Measurements from ENCODE around the gene NR2F6. TPM values are rescaled to one million over a fixed set of nuclear protein-coding genes. Genes with fewer than 3 reads are reported as not detected.

NR2F6 gene
- total RNA-seq, 1 donor from 2014 or later = 72.8 TPM

GRCh38 chr19:17219286-17219685 lies 26.4 kb downstream of the NR2F6 start:
- Mint-ChIP-seq H3K9me3 (ENCODE audit: unreplicated experiment) (no peaks in the 10 kb centered on the region), H3K4me3 (ENCODE audit: unreplicated experiment) (no peak overlapping the region), H3K36me3 (ENCODE audit: low read depth, unreplicated experiment) (peaks cover 17% of the 10 kb centered on the region), H3K27ac (ENCODE audit: unreplicated experiment) (no peak overlapping the region), H3K4me1 (ENCODE audit: low read depth, unreplicated experiment) (peaks cover 8% of the 10 kb centered on the region), H3K27me3 (ENCODE audit: low read depth, unreplicated experiment) (no peaks in the 10 kb centered on the region)
- FAIRE-seq (no peak), DNase-seq (ENCODE audit: low read depth) (no peak)
- Histone ChIP-seq H3K4me2 (ENCODE audit: low read length) (no peak overlapping the region), H2AFZ (ENCODE audit: low read depth, low read length) (no peak overlapping the region), H3K27me3 (ENCODE audit: insufficient read depth, low read length) (no peaks in the 10 kb centered on the region), H3K4me1 (ENCODE audit: insufficient read depth, low read length) (peaks cover 16% of the 10 kb centered on the region), H3K9me3 (ENCODE audit: insufficient read depth, low read depth, low read length) (no peaks in the 10 kb centered on the region), H3K9ac (ENCODE audit: low read length) (no peak overlapping the region), H3K4me3 (ENCODE audit: insufficient read depth, low read depth, low read length) (no peak overlapping the region), H3K27ac (ENCODE audit: low read depth, low read length) (no peak overlapping the region), H3K36me3 (ENCODE audit: insufficient read depth, low read length) (peaks cover 3% of the 10 kb centered on the region), H4K20me1 (ENCODE audit: insufficient read depth, low read length) (no peaks in the 10 kb centered on the region), H3K79me2 (ENCODE audit: insufficient read depth, low read length) (peaks cover 8% of the 10 kb centered on the region)
- TF ChIP-seq, protein P1, sequence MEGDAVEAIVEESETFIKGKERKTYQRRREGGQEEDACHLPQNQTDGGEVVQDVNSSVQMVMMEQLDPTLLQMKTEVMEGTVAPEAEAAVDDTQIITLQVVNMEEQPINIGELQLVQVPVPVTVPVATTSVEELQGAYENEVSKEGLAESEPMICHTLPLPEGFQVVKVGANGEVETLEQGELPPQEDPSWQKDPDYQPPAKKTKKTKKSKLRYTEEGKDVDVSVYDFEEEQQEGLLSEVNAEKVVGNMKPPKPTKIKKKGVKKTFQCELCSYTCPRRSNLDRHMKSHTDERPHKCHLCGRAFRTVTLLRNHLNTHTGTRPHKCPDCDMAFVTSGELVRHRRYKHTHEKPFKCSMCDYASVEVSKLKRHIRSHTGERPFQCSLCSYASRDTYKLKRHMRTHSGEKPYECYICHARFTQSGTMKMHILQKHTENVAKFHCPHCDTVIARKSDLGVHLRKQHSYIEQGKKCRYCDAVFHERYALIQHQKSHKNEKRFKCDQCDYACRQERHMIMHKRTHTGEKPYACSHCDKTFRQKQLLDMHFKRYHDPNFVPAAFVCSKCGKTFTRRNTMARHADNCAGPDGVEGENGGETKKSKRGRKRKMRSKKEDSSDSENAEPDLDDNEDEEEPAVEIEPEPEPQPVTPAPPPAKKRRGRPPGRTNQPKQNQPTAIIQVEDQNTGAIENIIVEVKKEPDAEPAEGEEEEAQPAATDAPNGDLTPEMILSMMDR (IDR thresholded peaks at IDR 0.05; ENCODE audit: insufficient read depth, low read depth, low read length) = no peak
- no peak for TF ChIP-seq EZH2 (IDR thresholded peaks at IDR 0.05; ENCODE audit: insufficient read depth, low read length)

DNA sequence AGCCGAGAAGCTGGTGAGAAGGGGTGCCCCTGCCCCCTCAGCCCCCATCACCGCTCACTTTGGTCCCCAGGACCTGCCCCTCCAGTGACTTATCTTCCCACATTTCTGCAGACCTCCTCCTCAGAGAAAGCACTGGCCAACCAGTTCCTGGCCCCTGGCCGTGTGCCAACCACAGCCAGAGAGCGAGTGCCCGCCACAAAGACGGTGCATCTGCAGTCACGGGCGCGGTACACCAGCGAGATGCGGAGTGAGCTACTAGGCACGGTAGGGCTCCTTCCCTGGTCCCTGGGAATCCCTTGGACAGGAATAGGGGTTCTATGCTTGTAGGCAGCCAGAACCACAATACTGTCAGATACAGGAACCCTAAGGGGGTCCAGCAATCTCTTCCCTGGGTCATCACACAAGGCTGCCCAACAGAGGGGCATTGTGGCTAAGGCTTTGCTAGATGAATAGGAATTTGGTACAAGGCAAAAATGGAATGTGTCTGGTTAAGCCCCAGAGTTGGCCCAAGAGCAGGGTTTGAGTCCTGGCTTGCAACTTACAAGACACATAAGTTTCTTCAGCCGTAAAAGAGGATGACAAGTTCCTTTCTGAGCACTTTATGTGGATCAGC lies 29.6 kb downstream of the NR2F6 start:
- TF ChIP-seq, protein P1 (IDR thresholded peaks at IDR 0.05; ENCODE audit: insufficient read depth, low read depth, low read length) = no peak
- no peak for TF ChIP-seq EZH2 (IDR thresholded peaks at IDR 0.05; ENCODE audit: insufficient read depth, low read length)
- FAIRE-seq = no peak
- no peak overlapping the region for H3K27ac ChIP-seq (ENCODE audit: low read depth, low read length)
- Mint-ChIP-seq H3K4me3 (ENCODE audit: unreplicated experiment) (peak overlapping the region; percentile 87), H3K9me3 (ENCODE audit: unreplicated experiment) (no peaks in the 10 kb centered on the region), H3K27me3 (ENCODE audit: low read depth, unreplicated experiment) (no peaks in the 10 kb centered on the region), H3K36me3 (ENCODE audit: low read depth, unreplicated experiment) (peaks cover 23% of the 10 kb centered on the region), H3K27ac (ENCODE audit: unreplicated experiment) (peak overlapping the region; percentile 93), H3K4me1 (ENCODE audit: low read depth, unreplicated experiment) (peaks cover 8% of the 10 kb centered on the region)
- H3K4me1 ChIP-seq (ENCODE audit: insufficient read depth, low read length) = peaks cover 16% of the 10 kb centered on the region
- H4K20me1 ChIP-seq (ENCODE audit: insufficient read depth, low read length) = no peaks in the 10 kb centered on the region
- H3K36me3 ChIP-seq (ENCODE audit: insufficient read depth, low read length) = peaks cover 6% of the 10 kb centered on the region
- no peaks in the 10 kb centered on the region for H3K9me3 ChIP-seq (ENCODE audit: insufficient read depth, low read depth, low read length)
- no peaks in the 10 kb centered on the region for H3K27me3 ChIP-seq (ENCODE audit: insufficient read depth, low read length)
- peaks cover 8% of the 10 kb centered on the region for H3K79me2 ChIP-seq (ENCODE audit: insufficient read depth, low read length)
- DNase-seq (ENCODE audit: low read depth) = no peak
- peak overlapping the region; percentile 70 for H3K4me3 ChIP-seq (ENCODE audit: insufficient read depth, low read depth, low read length)
- peak overlapping the region; percentile 82 for H3K4me2 ChIP-seq (ENCODE audit: low read length)
- H2AFZ ChIP-seq (ENCODE audit: low read depth, low read length) = no peak overlapping the region
- peak overlapping the region; percentile 94 for H3K9ac ChIP-seq (ENCODE audit: low read length)

All from astrocyte (in vitro differentiated cells and primary cell).